Dedifferentiated amniotic fluid mesenchymal stem cell (primary cell): ENCODE results near the gene MRPS26.
"Not testable (repeated sequence)": the region's sequence is repeated elsewhere in the genome, so short reads cannot be mapped to it uniquely, and the experiment has no call there.

Source experiments
- DNase-seq: peaks from one replicate; pipeline ENCODE4 v3.0.0-alpha.2; 2016; ENCODE audit errors: extremely low spot score

Gene MRPS26

GRCh38 chr20:3074812-3075211 is 29.0 kb downstream of the MRPS26 start:
- DNase-seq: no peak

- not testable (repeated sequence) for DNase-seq
These were observed 29.5 kb downstream of the MRPS26 start for GRCh38 chr20:3075315-3075714.

GRCh38 chr20:3077618-3078134 is 31.8 kb downstream of the MRPS26 start:
- DNase-seq: no peak

GRCh38 chr20:3080939-3081388 is 35.1 kb downstream of the MRPS26 start:
- DNase-seq: no peak

GRCh38 chr20:3081641-3082040 is 35.8 kb downstream of the MRPS26 start:
- DNase-seq: no peak

GRCh38 chr20:3082306-3082951 is 36.6 kb downstream of the MRPS26 start:
- no peak for DNase-seq

- no peak for DNase-seq
These were observed 37.4 kb downstream of the MRPS26 start for GRCh38 chr20:3082955-3083952.

GRCh38 chr20:3084283-3084985 is 38.6 kb downstream of the MRPS26 start, which contains the start of gene AVP:
TSS of gene AVP (minus strand) at chr20:3084724. CDS start at chr20:3084674, 50 bp downstream.
- DNase-seq: no peak

- DNase-seq: no peak
These were observed 39.1 kb downstream of the MRPS26 start for GRCh38 chr20:3084986-3085360.

GRCh38 chr20:3085571-3086072 is 39.8 kb downstream of the MRPS26 start:
- DNase-seq: no peak

GRCh38 chr20:3088031-3088430 is 42.2 kb downstream of the MRPS26 start:
- no peak for DNase-seq

GRCh38 chr20:3090565-3090964 is 44.7 kb downstream of the MRPS26 start:
- no peak for DNase-seq

- no peak for DNase-seq
These were observed 46.9 kb downstream of the MRPS26 start for GRCh38 chr20:3092611-3093379.

- no peak for DNase-seq
These were observed 48.1 kb downstream of the MRPS26 start for GRCh38 chr20:3093861-3094361.

- DNase-seq: no peak
These were observed 49.2 kb downstream of the MRPS26 start for GRCh38 chr20:3094848-3095629.
